Heart left ventricle (tissue), 13 donors: Measurements from ENCODE around the gene SLC6A11.
A peak's percentile ranks its signal among the peaks of the same experiment; 100 is the strongest.

Source experiments
- CTCF ChIP-seq, 12 donors: fragments of 200-600 bp; sonication (generic) in 4 of 12; IDR thresholded peaks; one replicate each; pipeline versions ENCODE4 v1.5.0 to v1.8.0; 2018 to 2022; ENCODE audit warnings: antibody characterized with exemption in 12 of 12, mild to moderate bottlenecking in 5 of 12
- POLR2A ChIP-seq, 2 donors: fragments of 450-650 bp; IDR thresholded peaks; one replicate each; pipeline ENCODE4 v1.6.1; 2017; ENCODE audit warnings: antibody characterized with exemption in 2 of 2, mild to moderate bottlenecking in 2 of 2, moderate library complexity in 2 of 2
- donor health status: ischemic (EF 13 %, LVEDD 7.1; RV severe dilation, severe dysfunction).
- donor health status: DM: no; HTN: yes; CAD: no.
- donor health status: DM: no; HTN: no; CAD: no.
- donor health status: ischemic (EF 25% LVEDD 6.9; RV normal size, moderate dysfunction).
- donor health status: ischemic (EF 25% LVEDD 5.7; RV mildly dilated, moderate dysfunction).
- donor health status: ischemic (EF 35%, LVEDD 5.7; RV mildly dilated, moderate dysfunction).
- donor health status: nonischemic (EF 11% LVEDD 7.7; RV severe dilation, severe dysfunction).
- donor health status: DM: yes; HTN: yes; CAD: no.
- donor health status: PGD.
- donor health status: ischemic (EF 29% LVEDD 5.4; RV normal size, mild dysfunction).
- donor health status: nonischemic (EF 23%, LVEDD 6.1; RV moderate dilation, normal function).

GRCh38 chr3:10855871-10856662, 40.0 kb downstream of the SLC6A11 start:
- TF ChIP-seq CTCF (IDR thresholded peaks at IDR 0.05) (peak in 3 of 12 donors; percentile 7 to 15 (median 10)), POLR2A (IDR thresholded peaks at IDR 0.05) (no peak)
